Measurements from ENCODE around the gene PTPRD. TPM values are rescaled to one million over a fixed set of nuclear protein-coding genes. Genes with fewer than 3 reads are reported as not detected.
"Not testable (repeated sequence)": the region's sequence is repeated elsewhere in the genome, so short reads cannot be mapped to it uniquely, and the experiment has no call there.

Gene PTPRD
- polyA plus RNA-seq, 3 donors = 114 to 130 (median 117) TPM

GRCh38 chr9:9387511-9388115 is 1225.2 kb downstream of the PTPRD start:
- DNase-seq (ENCODE audit: extremely low read depth in 1 of 11, low read depth in 9 of 11, low spot score in 4 of 11) = no peak

GRCh38 chr9:9362332-9362731 is 1250.5 kb downstream of the PTPRD start:
- DNase-seq (ENCODE audit: extremely low read depth in 1 of 11, low read depth in 9 of 11, low spot score in 4 of 11) = no peak

GRCh38 chr9:9352877-9353481 is 1259.8 kb downstream of the PTPRD start:
- peak in 4 of 11 donors; percentile 3 to 8 (median 6) for DNase-seq (ENCODE audit: extremely low read depth in 1 of 11, low read depth in 9 of 11, low spot score in 4 of 11)

- no peak for DNase-seq (ENCODE audit: extremely low read depth in 1 of 11, low read depth in 9 of 11, low spot score in 4 of 11)
These were observed 1271.6 kb downstream of the PTPRD start for GRCh38 chr9:9341203-9341602.

- DNase-seq (ENCODE audit: extremely low read depth in 1 of 11, low read depth in 9 of 11, low spot score in 4 of 11) = no peak
These were observed 1275.7 kb downstream of the PTPRD start for GRCh38 chr9:9337129-9337528.

GRCh38 chr9:9326749-9327148 is 1286.1 kb downstream of the PTPRD start:
- no peak for DNase-seq (ENCODE audit: extremely low read depth in 1 of 11, low read depth in 9 of 11, low spot score in 4 of 11)

GRCh38 chr9:9319007-9319406 is 1293.8 kb downstream of the PTPRD start:
- peak in 2 of 11 donors; percentile 3 to 27 for DNase-seq (ENCODE audit: extremely low read depth in 1 of 11, low read depth in 9 of 11, low spot score in 4 of 11)

- not testable (repeated sequence) for DNase-seq (ENCODE audit: extremely low read depth in 1 of 11, low read depth in 9 of 11, low spot score in 4 of 11)
These were observed 1302.1 kb downstream of the PTPRD start for GRCh38 chr9:9310743-9311142.

- no peak for DNase-seq (ENCODE audit: extremely low read depth in 1 of 11, low read depth in 9 of 11, low spot score in 4 of 11)
These were observed 1307.2 kb downstream of the PTPRD start for GRCh38 chr9:9305600-9305999.

- no peak for DNase-seq (ENCODE audit: extremely low read depth in 1 of 11, low read depth in 9 of 11, low spot score in 4 of 11)
These were observed 1313.7 kb downstream of the PTPRD start for GRCh38 chr9:9299134-9299533.

GRCh38 chr9:9286001-9286400 is 1326.8 kb downstream of the PTPRD start:
- no peak for DNase-seq (ENCODE audit: extremely low read depth in 1 of 11, low read depth in 9 of 11, low spot score in 4 of 11)

- peak in 10 of 11 donors; percentile 3 to 41 (median 12) for DNase-seq (ENCODE audit: extremely low read depth in 1 of 11, low read depth in 9 of 11, low spot score in 4 of 11)
These were observed 1328.6 kb downstream of the PTPRD start for GRCh38 chr9:9284201-9284600.

GRCh38 chr9:9283159-9283986 is 1329.4 kb downstream of the PTPRD start:
- DNase-seq (ENCODE audit: extremely low read depth in 1 of 11, low read depth in 9 of 11, low spot score in 4 of 11) = no peak

- no peak for DNase-seq (ENCODE audit: extremely low read depth in 1 of 11, low read depth in 9 of 11, low spot score in 4 of 11)
These were observed 1337.2 kb downstream of the PTPRD start for GRCh38 chr9:9275601-9276000.

- no peak for DNase-seq (ENCODE audit: extremely low read depth in 1 of 11, low read depth in 9 of 11, low spot score in 4 of 11)
These were observed 1354.8 kb downstream of the PTPRD start for GRCh38 chr9:9257999-9258498.

- DNase-seq (ENCODE audit: extremely low read depth in 1 of 11, low read depth in 9 of 11, low spot score in 4 of 11) = no peak
These were observed 1366.1 kb downstream of the PTPRD start for GRCh38 chr9:9246726-9247125.

- no peak for DNase-seq (ENCODE audit: extremely low read depth in 1 of 11, low read depth in 9 of 11, low spot score in 4 of 11)
These were observed 1380.9 kb downstream of the PTPRD start for GRCh38 chr9:9231946-9232345.

- DNase-seq (ENCODE audit: extremely low read depth in 1 of 11, low read depth in 9 of 11, low spot score in 4 of 11) = no peak
These were observed 1383.5 kb downstream of the PTPRD start for GRCh38 chr9:9229269-9229668.

GRCh38 chr9:9223175-9223574 is 1389.6 kb downstream of the PTPRD start:
- DNase-seq (ENCODE audit: extremely low read depth in 1 of 11, low read depth in 9 of 11, low spot score in 4 of 11) = no peak

GRCh38 chr9:9222730-9223129 is 1390.1 kb downstream of the PTPRD start:
- no peak for DNase-seq (ENCODE audit: extremely low read depth in 1 of 11, low read depth in 9 of 11, low spot score in 4 of 11)

Measured in renal cortex interstitium (tissue), 11 donors.